C4-2B (cell line): ENCODE data around the gene CYP1A2.

ENCODE experiments used
- H3K27ac ChIP-seq: fragments of 450-650 bp; 2 replicates; pipeline ENCODE4 v1.5.1; 2017
- CTCF ChIP-seq: fragments of 450-650 bp; conservative IDR thresholded peaks from 2 replicates; pipeline ENCODE4 v1.5.1; 2017; ENCODE audit warnings: mild to moderate bottlenecking
- ZFX ChIP-seq: fragments of 450-650 bp; IDR thresholded peaks from 2 replicates; pipeline ENCODE4 v1.6.1; 2017

The CYP1A2 gene

GRCh38 chr15:74788683-74789151, 40.1 kb downstream of the CYP1A2 start:
- peak overlapping the region; percentile 4 for H3K27ac ChIP-seq
- TF ChIP-seq ZFX (no peak), CTCF (no peak)

- no peak for TF ChIP-seq CTCF
- no peak for TF ChIP-seq ZFX
- peak overlapping the region; percentile 4; the same call in 1 of the 2 replicates for H3K27ac ChIP-seq
These were observed 40.6 kb downstream of the CYP1A2 start for GRCh38 chr15:74789171-74789631.

GRCh38 chr15:74789741-74790079, 41.1 kb downstream of the CYP1A2 start:
- TF ChIP-seq CTCF (no peak), ZFX (no peak)
- peak overlapping the region; percentile 4; the same call in 1 of the 2 replicates for H3K27ac ChIP-seq

GRCh38 chr15:74790080-74790916, 41.7 kb downstream of the CYP1A2 start:
- H3K27ac ChIP-seq, result peak overlapping the region; percentile 4; the same call in 1 of the 2 replicates
- TF ChIP-seq CTCF, result no peak
- no peak for TF ChIP-seq ZFX

GRCh38 chr15:74791007-74791406, 42.4 kb downstream of the CYP1A2 start:
- no peak overlapping the region for H3K27ac ChIP-seq
- no peak for TF ChIP-seq CTCF
- no peak for TF ChIP-seq ZFX

GRCh38 chr15:74791667-74792066, 43.0 kb downstream of the CYP1A2 start:
- H3K27ac ChIP-seq, result no peak overlapping the region
- no peak for TF ChIP-seq CTCF
- no peak for TF ChIP-seq ZFX

GRCh38 chr15:74792227-74793016, 43.8 kb downstream of the CYP1A2 start:
- no peak for TF ChIP-seq ZFX
- no peak for TF ChIP-seq CTCF
- no peak overlapping the region for H3K27ac ChIP-seq
